Activated CD4-positive, alpha-beta T cell treated with anti-CD3 and anti-CD28 coated beads, Interleukin-2, Interleukin-6, amounts not matched to agents 100 ng/mL and 50 ng/mL, durations not matched to agents 16 hours and 8 hours (primary cell): ENCODE measurements around the gene MATR3.
"Not testable (repeated sequence)": the region's sequence is repeated elsewhere in the genome, so short reads cannot be mapped to it uniquely, and the experiment has no call there.

Experiments used
- DNase-seq: peaks from one replicate; pipeline ENCODE4 v3.0.0-alpha.2; 2020

MATR3 gene

GRCh38 chr5:139293507-139294373 lies at the start of gene MATR3:
Gene MATR3, plus strand, starts transcription at chr5:139293740. Its CDS starts 13,676 bp downstream, at chr5:139307416.
- DNase-seq: peak; percentile 96

GRCh38 chr5:139245637-139246339 lies 47.8 kb upstream of the MATR3 start:
- DNase-seq: no peak

- peak; percentile 79 for DNase-seq
These were observed 47.1 kb upstream of the MATR3 start for GRCh38 chr5:139246394-139246793.

- DNase-seq: no peak
These were observed 44.6 kb upstream of the MATR3 start for GRCh38 chr5:139248826-139249453.

GRCh38 chr5:139251281-139251687 lies 42.3 kb upstream of the MATR3 start:
- peak; percentile 66 for DNase-seq

- no peak for DNase-seq
These were observed 41.7 kb upstream of the MATR3 start for GRCh38 chr5:139251695-139252288.

- no peak for DNase-seq
These were observed 40.4 kb upstream of the MATR3 start for GRCh38 chr5:139253115-139253514.

GRCh38 chr5:139256820-139257219 lies 36.7 kb upstream of the MATR3 start:
- no peak for DNase-seq

GRCh38 chr5:139262059-139262741 lies 31.3 kb upstream of the MATR3 start:
- DNase-seq: no peak

- DNase-seq: peak; percentile 80
These were observed 30.6 kb upstream of the MATR3 start for GRCh38 chr5:139262742-139263445.

- no peak for DNase-seq
These were observed 30.0 kb upstream of the MATR3 start for GRCh38 chr5:139263536-139263935.

GRCh38 chr5:139263946-139264345 lies 29.6 kb upstream of the MATR3 start:
- DNase-seq: no peak

GRCh38 chr5:139265001-139265400 lies 28.5 kb upstream of the MATR3 start:
- no peak for DNase-seq

GRCh38 chr5:139266236-139266635 lies 27.3 kb upstream of the MATR3 start:
- no peak for DNase-seq

- no peak for DNase-seq
These were observed 26.1 kb upstream of the MATR3 start for GRCh38 chr5:139267481-139267880.

GRCh38 chr5:139268364-139269202 lies 25.0 kb upstream of the MATR3 start:
- DNase-seq: no peak

- DNase-seq: not testable (repeated sequence)
These were observed 22.8 kb upstream of the MATR3 start for GRCh38 chr5:139270718-139271117.

- no peak for DNase-seq
These were observed 22.1 kb upstream of the MATR3 start for GRCh38 chr5:139271201-139272027.

- DNase-seq: peak; percentile 66
These were observed 20.8 kb upstream of the MATR3 start for GRCh38 chr5:139272471-139273321.
